T-helper 1 cell treated with Interleukin-12 subunit alpha and Interleukin-12 subunit beta and Interleukin-4 antibody, amounts not matched to agents 30 μg/mL and 1 μg/mL, for 36 hours (primary cell): ENCODE measurements around the gene ANKRD16.
A peak's percentile ranks its signal among the peaks of the same experiment; 100 is the strongest.
"Not testable (repeated sequence)": the region's sequence is repeated elsewhere in the genome, so short reads cannot be mapped to it uniquely, and the experiment has no call there.

Experiments used
- H3K27ac Mint-ChIP-seq: one replicate; pipeline ENCODE4 v1.8.0; 2021; ENCODE audit warnings: mild to moderate bottlenecking, mixed read lengths
- H3K27me3 Mint-ChIP-seq: one replicate; pipeline ENCODE4 v1.8.0; 2021; ENCODE audit warnings: low read depth, mixed read lengths
- H3K36me3 Mint-ChIP-seq: one replicate; pipeline ENCODE4 v1.8.0; 2021; ENCODE audit warnings: low read depth, mixed read lengths
- H3K4me1 Mint-ChIP-seq: one replicate; pipeline ENCODE4 v1.8.0; 2021; ENCODE audit warnings: low read depth, mixed read lengths
- H3K4me3 Mint-ChIP-seq: one replicate; pipeline ENCODE4 v1.8.0; 2021; ENCODE audit warnings: mild to moderate bottlenecking, moderate library complexity, mixed read lengths
- H3K9me3 Mint-ChIP-seq: one replicate; pipeline ENCODE4 v1.8.0; 2021; ENCODE audit warnings: mixed read lengths

ANKRD16 gene

DNA sequence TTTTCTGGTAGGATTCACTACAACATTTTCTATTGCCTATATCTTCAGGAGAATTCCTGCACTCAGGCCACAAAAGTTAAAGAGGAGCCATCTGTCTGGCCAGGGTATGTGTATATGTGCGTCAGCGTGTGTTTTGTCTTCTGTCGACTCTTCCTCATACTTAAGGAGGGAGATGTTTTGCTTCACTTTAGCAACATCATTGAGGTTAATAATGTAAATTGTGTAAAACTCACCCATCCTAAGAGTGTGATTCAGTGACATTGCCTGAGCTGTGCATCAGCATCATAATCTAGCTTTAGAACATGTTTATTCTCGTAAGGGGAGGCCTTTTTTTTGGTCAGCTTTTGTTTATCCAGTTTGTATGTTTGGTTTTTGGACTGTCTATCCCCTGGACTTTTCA, 24.0 kb upstream of the ANKRD16 start:
- no peak overlapping the region for H3K27ac Mint-ChIP-seq
- H3K4me1 Mint-ChIP-seq, result no peaks in the 10 kb centered on the region
- peaks cover 62% of the 10 kb centered on the region for H3K36me3 Mint-ChIP-seq
- H3K9me3 Mint-ChIP-seq, result no peaks in the 10 kb centered on the region
- H3K27me3 Mint-ChIP-seq, result no peaks in the 10 kb centered on the region
- H3K4me3 Mint-ChIP-seq, result no peak overlapping the region

DNA sequence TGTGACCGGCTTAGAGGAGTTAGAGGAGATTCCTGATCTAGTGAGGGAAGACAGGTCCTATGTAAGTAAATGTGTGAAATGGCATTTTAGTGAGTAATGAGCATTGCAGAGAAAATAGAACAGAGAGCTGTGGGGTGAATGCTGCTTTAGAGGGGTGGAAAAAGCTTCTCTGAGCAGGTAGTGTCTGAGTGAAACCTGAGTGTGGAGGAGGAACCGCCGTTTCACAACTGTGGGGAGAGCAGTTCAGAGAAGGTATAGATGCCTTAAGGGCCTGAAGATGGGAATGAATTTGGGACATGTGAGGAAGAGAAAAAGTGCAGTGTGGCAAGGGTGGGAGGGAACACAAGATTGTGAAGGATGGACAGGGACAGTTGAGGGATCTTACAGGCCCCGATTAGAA, 22.0 kb upstream of the ANKRD16 start:
- H3K27ac Mint-ChIP-seq, result no peak overlapping the region
- H3K27me3 Mint-ChIP-seq, result no peaks in the 10 kb centered on the region
- H3K4me1 Mint-ChIP-seq, result peaks cover 4% of the 10 kb centered on the region
- peaks cover 57% of the 10 kb centered on the region for H3K36me3 Mint-ChIP-seq
- no peaks in the 10 kb centered on the region for H3K9me3 Mint-ChIP-seq
- no peak overlapping the region for H3K4me3 Mint-ChIP-seq

GRCh38 chr10:5910323-5911100, 20.8 kb upstream of the ANKRD16 start:
- Mint-ChIP-seq H3K36me3 (peaks cover 58% of the 10 kb centered on the region), H3K27me3 (no peaks in the 10 kb centered on the region), H3K27ac (no peak overlapping the region), H3K4me3 (no peak overlapping the region), H3K9me3 (no peaks in the 10 kb centered on the region), H3K4me1 (peaks cover 8% of the 10 kb centered on the region)

GRCh38 chr10:5908676-5909075, 19.0 kb upstream of the ANKRD16 start:
- H3K36me3 Mint-ChIP-seq, result peaks cover 55% of the 10 kb centered on the region
- H3K27me3 Mint-ChIP-seq, H3K9me3 Mint-ChIP-seq, H3K4me3 Mint-ChIP-seq, H3K27ac Mint-ChIP-seq: not testable (repeated sequence)
- peaks cover 15% of the 10 kb centered on the region for H3K4me1 Mint-ChIP-seq

DNA sequence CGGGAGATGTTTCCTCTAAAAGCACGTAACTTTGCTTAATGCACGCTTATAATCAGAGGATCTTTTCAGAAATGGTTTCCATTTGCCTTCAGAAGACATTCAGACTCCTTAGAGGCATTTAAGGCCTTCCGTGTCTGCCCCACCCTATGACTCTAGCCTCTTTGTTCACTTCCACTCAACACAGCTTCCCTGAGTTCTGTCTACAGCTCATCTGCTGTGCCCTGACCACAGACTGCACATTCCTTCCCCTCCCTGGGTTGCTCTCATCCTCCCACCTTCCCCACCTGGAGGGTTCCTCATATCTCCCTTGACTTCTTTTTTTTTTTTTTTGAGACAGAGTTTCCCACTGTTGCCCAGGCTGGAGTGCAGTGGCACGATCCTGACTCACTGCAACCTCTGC, 17.0 kb upstream of the ANKRD16 start:
- peaks cover 4% of the 10 kb centered on the region for H3K9me3 Mint-ChIP-seq
- H3K27ac Mint-ChIP-seq, result no peak overlapping the region
- H3K4me1 Mint-ChIP-seq, result peaks cover 16% of the 10 kb centered on the region
- H3K27me3 Mint-ChIP-seq, result no peaks in the 10 kb centered on the region
- peaks cover 57% of the 10 kb centered on the region for H3K36me3 Mint-ChIP-seq
- no peak overlapping the region for H3K4me3 Mint-ChIP-seq

- H3K4me1 Mint-ChIP-seq, result peaks cover 16% of the 10 kb centered on the region
- no peaks in the 10 kb centered on the region for H3K27me3 Mint-ChIP-seq
- peaks cover 4% of the 10 kb centered on the region for H3K9me3 Mint-ChIP-seq
- no peak overlapping the region for H3K4me3 Mint-ChIP-seq
- no peak overlapping the region for H3K27ac Mint-ChIP-seq
- H3K36me3 Mint-ChIP-seq, result peaks cover 56% of the 10 kb centered on the region
These were observed 16.3 kb upstream of the ANKRD16 start for GRCh38 chr10:5905854-5906507.

DNA sequence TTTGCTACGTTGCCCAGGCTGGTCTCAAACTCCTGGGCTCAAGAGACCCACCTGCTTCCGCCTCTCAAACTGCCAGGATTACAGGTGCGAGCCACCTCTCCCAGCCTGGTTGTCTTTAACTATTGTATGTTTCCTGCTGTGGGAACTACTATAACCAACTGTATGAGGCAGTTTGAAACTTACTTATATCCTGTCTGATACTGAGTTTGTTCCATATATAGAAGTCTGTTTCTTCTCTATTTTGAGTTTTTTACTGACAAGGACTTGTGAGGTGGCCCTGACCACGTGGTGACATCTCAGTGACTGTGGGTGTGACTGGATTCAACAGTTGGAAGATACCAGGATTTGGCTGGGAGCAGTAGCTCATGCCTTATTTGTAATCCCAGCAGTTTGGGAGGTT, 14.5 kb upstream of the ANKRD16 start:
- Mint-ChIP-seq H3K4me3 (no peak overlapping the region), H3K27ac (peak overlapping the region; percentile 57), H3K27me3 (no peaks in the 10 kb centered on the region), H3K36me3 (peaks cover 51% of the 10 kb centered on the region), H3K4me1 (peaks cover 16% of the 10 kb centered on the region), H3K9me3 (peaks cover 4% of the 10 kb centered on the region)

DNA sequence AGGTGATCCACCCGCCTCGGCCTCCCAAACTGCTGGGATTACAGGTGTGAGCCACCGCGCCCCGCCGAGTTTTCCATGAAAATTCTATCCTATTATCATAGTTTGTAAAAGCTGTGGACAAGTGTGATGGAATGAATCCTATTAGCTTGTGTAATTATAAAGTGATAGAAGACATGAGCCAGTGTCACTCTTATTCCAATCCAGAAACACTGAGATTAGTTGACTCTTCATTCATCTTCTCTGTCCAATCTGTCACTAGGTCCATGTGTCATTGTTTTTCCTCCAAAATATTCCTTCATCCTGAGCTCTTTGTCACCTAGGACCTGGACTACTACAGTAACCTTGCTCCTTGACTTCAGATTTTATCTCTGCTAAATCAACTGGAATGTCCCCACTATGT, 13.9 kb upstream of the ANKRD16 start:
- no peak overlapping the region for H3K27ac Mint-ChIP-seq

GRCh38 chr10:5902511-5903274, 13.0 kb upstream of the ANKRD16 start:
- H3K4me1 Mint-ChIP-seq, result peaks cover 14% of the 10 kb centered on the region
- H3K27ac Mint-ChIP-seq, result no peak overlapping the region
- H3K36me3 Mint-ChIP-seq, result peaks cover 48% of the 10 kb centered on the region
- H3K27me3 Mint-ChIP-seq, result no peaks in the 10 kb centered on the region
- H3K4me3 Mint-ChIP-seq, result no peak overlapping the region
- peaks cover 12% of the 10 kb centered on the region for H3K9me3 Mint-ChIP-seq

More for the DNA sequence above, 13.9 kb upstream of the ANKRD16 start:
- no peak overlapping the region for H3K4me3 Mint-ChIP-seq
- H3K36me3 Mint-ChIP-seq, result peaks cover 45% of the 10 kb centered on the region
- peaks cover 4% of the 10 kb centered on the region for H3K9me3 Mint-ChIP-seq
- no peaks in the 10 kb centered on the region for H3K27me3 Mint-ChIP-seq
- peaks cover 16% of the 10 kb centered on the region for H3K4me1 Mint-ChIP-seq

DNA sequence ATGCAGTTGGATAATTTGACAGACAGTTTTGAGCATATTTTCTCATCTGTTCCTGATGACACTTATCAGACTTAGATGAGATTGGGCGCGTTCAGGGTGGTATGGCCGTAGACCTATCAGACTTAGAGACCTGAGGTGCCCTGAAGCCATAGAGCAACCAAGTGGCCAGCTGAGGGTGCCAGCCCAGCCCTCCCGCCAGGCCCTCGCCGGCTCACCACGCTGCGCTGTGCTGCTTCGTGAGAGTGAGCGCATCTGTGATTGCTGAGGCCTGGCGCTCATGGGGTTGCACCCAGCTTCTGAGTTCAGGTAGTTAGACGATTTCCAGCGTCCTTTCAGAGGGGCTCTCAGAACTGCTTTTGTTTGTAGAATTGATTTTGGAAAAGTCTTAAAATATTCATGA, 10.6 kb upstream of the ANKRD16 start:
- Mint-ChIP-seq H3K4me1 (peaks cover 28% of the 10 kb centered on the region), H3K27me3 (no peaks in the 10 kb centered on the region), H3K9me3 (peaks cover 16% of the 10 kb centered on the region), H3K4me3 (no peak overlapping the region), H3K27ac (no peak overlapping the region), H3K36me3 (peaks cover 48% of the 10 kb centered on the region)

DNA sequence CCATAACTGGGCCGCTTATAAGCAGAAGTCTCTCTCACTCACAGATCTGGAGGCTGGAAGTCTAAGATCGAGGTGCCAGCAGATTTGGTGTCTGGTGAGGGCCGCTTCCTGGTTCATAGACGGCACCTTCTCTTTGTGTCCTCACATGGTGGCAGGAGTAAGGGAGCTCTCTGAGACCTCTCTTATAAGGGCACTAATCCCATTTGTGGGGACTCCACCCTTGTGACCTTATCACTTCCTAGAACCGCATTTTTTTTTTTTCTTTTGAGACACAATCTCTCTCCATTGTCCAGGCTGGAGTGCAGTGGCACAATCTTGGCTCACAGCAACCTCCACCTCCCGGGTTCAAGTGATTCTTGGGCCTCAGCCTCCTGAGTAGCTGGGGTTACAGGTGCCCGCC, 8.5 kb upstream of the ANKRD16 start:
- no peak overlapping the region for H3K27ac Mint-ChIP-seq

GRCh38 chr10:5897504-5897903, 7.8 kb upstream of the ANKRD16 start:
- peaks cover 45% of the 10 kb centered on the region for H3K36me3 Mint-ChIP-seq
- H3K27ac Mint-ChIP-seq, result peak overlapping the region; percentile 44
- peaks cover 30% of the 10 kb centered on the region for H3K4me1 Mint-ChIP-seq
- no peaks in the 10 kb centered on the region for H3K27me3 Mint-ChIP-seq
- peaks cover 13% of the 10 kb centered on the region for H3K9me3 Mint-ChIP-seq
- no peak overlapping the region for H3K4me3 Mint-ChIP-seq

More for the DNA sequence above, 8.5 kb upstream of the ANKRD16 start:
- peaks cover 13% of the 10 kb centered on the region for H3K9me3 Mint-ChIP-seq
- no peak overlapping the region for H3K4me3 Mint-ChIP-seq
- peaks cover 45% of the 10 kb centered on the region for H3K36me3 Mint-ChIP-seq
- peaks cover 26% of the 10 kb centered on the region for H3K4me1 Mint-ChIP-seq
- no peaks in the 10 kb centered on the region for H3K27me3 Mint-ChIP-seq

GRCh38 chr10:5897053-5897340, 7.3 kb upstream of the ANKRD16 start:
- no peak overlapping the region for H3K4me3 Mint-ChIP-seq
- H3K36me3 Mint-ChIP-seq, result peaks cover 48% of the 10 kb centered on the region
- H3K27ac Mint-ChIP-seq, result no peak overlapping the region
- H3K27me3 Mint-ChIP-seq, result no peaks in the 10 kb centered on the region
- H3K4me1 Mint-ChIP-seq, result peaks cover 35% of the 10 kb centered on the region
- peaks cover 13% of the 10 kb centered on the region for H3K9me3 Mint-ChIP-seq

DNA sequence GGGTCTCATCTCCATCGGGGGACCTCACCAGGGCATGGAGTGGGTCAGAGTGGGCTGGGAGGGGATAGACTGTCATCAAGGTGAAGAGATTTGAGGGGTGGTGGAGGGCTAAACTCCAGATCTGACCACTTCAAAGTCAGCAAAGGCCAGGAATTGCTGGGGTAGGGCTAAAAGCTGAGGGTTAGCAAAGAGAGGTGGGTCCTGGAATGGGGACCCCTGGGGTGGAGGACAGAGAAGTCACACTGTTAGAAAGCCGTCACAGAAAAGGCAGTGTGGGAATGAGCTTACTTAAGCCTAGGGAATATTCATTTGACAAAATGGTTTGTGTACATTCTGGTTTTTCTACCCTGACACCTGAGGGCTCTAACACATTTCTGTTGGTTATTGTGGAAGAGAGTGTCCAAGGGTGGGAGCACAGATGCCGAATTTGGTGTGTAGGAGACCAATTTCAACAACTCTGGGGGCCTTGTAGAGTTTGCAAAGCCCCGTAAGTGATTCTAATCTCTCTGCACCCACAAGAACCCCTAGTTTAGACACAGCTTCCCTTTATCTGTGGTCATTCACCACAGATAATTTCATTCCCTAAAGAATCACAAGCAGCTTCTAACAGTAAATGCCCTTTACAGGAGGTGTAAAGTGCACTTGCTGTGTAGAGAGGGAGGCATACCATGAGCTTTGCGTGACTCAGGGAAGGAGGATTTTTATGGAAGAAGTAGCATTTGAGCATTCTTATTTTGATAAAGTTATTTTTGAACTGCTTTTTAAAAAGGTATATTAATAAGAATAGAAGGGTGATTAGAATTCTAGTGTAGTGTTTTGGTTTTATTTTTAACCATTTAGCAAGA, 6.7 kb upstream of the ANKRD16 start:
- Mint-ChIP-seq H3K27ac (peak overlapping the region; percentile 79), H3K9me3 (peaks cover 13% of the 10 kb centered on the region), H3K36me3 (peaks cover 46% of the 10 kb centered on the region), H3K27me3 (no peaks in the 10 kb centered on the region), H3K4me1 (peaks cover 38% of the 10 kb centered on the region), H3K4me3 (peak overlapping the region; percentile 62)
